Body of pancreas (tissue), 4 donors: ENCODE data around the gene PHRF1. TPM values are rescaled to one million over a fixed set of nuclear protein-coding genes. Genes with fewer than 3 reads are reported as not detected.

Source experiments
- ATAC-seq: fragments of 150-250 bp; one replicate; pipeline ENCODE4 v1.9.1; 2016
- DNase-seq, 4 donors: peaks; one replicate each; pipeline ENCODE4 v3.0.0-alpha.2; 2019
- H3K27ac ChIP-seq, 4 donors: fragments of 200-600 bp; sonication (generic); 1 replicate in 3 of 4; 2 replicates in 1 of 4; pipeline versions ENCODE4 v1.5.1 to v1.6.1; 2016 to 2019; ENCODE audit warnings: mild to moderate bottlenecking in 1 of 4, mixed read lengths in 1 of 4, moderate library complexity in 1 of 4
- H3K27me3 ChIP-seq, 2 donors: fragments of 200-600 bp; sonication (generic); one replicate each; pipeline ENCODE4 v1.6.0; 2016; ENCODE audit warnings: mild to moderate bottlenecking in 1 of 2
- H3K36me3 ChIP-seq, 2 donors: fragments of 200-600 bp; sonication (generic); replicated peaks in 1 of 2; 2 replicates each; pipeline ENCODE4 v1.5.1; 2016; ENCODE audit warnings: low read depth in 2 of 2; ENCODE audit not compliant: insufficient read depth in 1 of 2
- H3K4me1 ChIP-seq: fragments of 200-600 bp; sonication (generic); one replicate; pipeline ENCODE4 v1.6.0; 2016
- H3K4me3 ChIP-seq, 2 donors: fragments of 200-600 bp; sonication (generic); 1 replicate in 1 of 2; 2 replicates in 1 of 2; pipeline ENCODE4 v1.5.1; 2016 to 2019
- H3K9me3 ChIP-seq, 3 donors: fragments of 200-600 bp; sonication (generic); 1 replicate in 2 of 3; 2 replicates in 1 of 3; pipeline ENCODE4 v1.5.1; 2016
- POLR2A ChIP-seq, 3 donors: fragments of 450-650 bp; IDR thresholded peaks; one replicate each; pipeline ENCODE4 v1.6.1; 2016; ENCODE audit warnings: antibody characterized with exemption in 3 of 3, mild to moderate bottlenecking in 2 of 3
- WGBS, 2 donors: methylation state at CpG; one replicate each; pipeline ENCODE4 v1.1.5; 2017; 5-methylcytosine and 5-hydroxymethylcytosine counted together
- intact Hi-C: fragments of 100-400 bp; cut with DNase I; formaldehyde crosslinking; loops from one replicate; pipeline ENCODE4 v1.15.1; 2023
- total RNA-seq, 2 donors: library from RNA; depleted of rRNA; stranded (reverse); fragments of >200 nt; gene quantifications; one replicate each; pipeline ENCODE4 v1.1.0, GENCODE V29; 2016
- TF ChIP-seq, protein P1 (sequence below), 7 experiments: fragments of 450-650 bp in 4 of 7; fragments of 200-600 bp in 3 of 7; sonication (generic) in 3 of 7; IDR thresholded peaks; one replicate each; pipeline ENCODE4 v1.5.1; 2016 to 2019; ENCODE audit warnings: antibody characterized with exemption in 7 of 7

PHRF1 gene
- total RNA-seq, 2 donors from 2014 or later, result 18.2 to 34.3 TPM

DNA sequence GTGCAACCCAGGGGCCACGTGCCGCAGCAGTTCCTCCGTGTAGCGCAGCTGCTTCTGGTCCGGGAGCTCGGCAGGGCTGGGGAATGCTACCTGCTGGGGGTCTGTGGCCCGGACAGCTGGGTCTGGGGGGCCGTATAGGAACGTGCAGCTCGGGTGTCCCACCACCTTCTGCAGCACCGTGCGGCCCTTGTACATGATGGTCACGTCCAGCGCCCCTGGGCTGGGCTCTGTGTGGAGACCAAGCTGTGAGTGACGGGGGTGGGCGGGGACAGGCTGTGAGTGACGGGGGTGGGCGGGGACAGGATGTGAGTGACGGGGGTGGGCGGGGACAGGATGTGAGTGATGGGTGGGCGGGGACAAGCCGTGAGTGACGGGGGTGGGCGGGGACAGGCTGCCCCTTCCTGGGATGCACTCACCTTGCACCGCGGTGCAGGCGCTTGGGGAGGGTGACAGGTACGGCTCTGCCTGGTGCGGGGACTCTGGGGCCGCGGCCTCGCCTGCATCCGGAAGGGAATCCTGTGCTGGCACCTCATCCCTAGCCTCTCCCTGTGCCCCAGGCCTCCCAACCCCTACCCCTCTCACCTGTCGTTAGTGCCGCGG lies 37.2 kb downstream of the PHRF1 start:
- Histone ChIP-seq H3K9me3 (no peaks in the 10 kb centered on the region), H3K36me3 (peaks cover 25 to 26% of the 10 kb centered on the region in 2 donors), H3K27me3 (no peaks in the 10 kb centered on the region), H3K4me1 (peaks cover 21% of the 10 kb centered on the region), H3K4me3 (no peak overlapping the region), H3K27ac (peak overlapping the region in 2 of 4 donors; percentile 84 to 96)
- DNase-seq (peak; percentile 49 to 73 (median 56)), ATAC-seq (no peak)
- WGBS, 2 donors, result 83 to 90% methylated on average over 8 to 25 of the region's 36 CpGs
- intact Hi-C loops, result no loop called here
- TF ChIP-seq POLR2A (IDR thresholded peaks at IDR 0.05), result no peak

DNA sequence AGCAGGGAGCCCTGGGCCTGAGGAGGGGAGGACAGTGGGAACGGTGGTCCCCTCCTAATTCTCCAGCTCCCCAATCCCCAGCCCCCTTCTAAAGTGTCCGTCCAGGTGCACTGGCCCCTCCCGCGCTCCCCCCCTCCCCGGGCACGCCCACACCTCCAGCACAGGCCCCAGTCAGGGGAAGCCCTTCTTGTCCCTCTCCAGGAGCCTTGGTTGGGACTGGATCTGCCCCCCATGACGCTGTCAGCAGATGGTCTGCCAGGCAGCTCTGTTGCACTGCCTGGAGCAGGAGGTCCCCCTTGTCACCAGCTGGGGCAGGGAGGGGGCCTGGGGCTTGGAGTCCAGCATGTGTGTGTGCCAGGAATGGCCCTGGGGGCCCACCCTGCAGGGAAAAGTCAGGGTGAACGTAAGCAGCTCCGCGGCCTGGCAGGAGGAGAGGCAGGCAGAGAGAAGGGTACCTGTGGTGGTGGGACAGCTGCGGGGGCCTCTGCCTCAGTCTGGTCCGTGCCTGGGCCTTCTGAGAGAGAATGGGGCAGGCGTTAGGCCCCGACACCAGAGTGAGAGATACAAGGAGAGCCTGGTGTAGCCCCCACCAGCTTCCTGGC lies 37.9 kb downstream of the PHRF1 start:
- intact Hi-C loops, result no loop called here
- ATAC-seq (no peak), DNase-seq (no peak)
- peaks cover 21% of the 10 kb centered on the region for H3K4me1 ChIP-seq
- WGBS, 2 donors, result 75 to 85% methylated on average over 13 to 14 of the region's 14 CpGs
- no peaks in the 10 kb centered on the region for H3K27me3 ChIP-seq
- H3K36me3 ChIP-seq, result peaks cover 23 to 26% of the 10 kb centered on the region in 2 donors
- H3K9me3 ChIP-seq, result no peaks in the 10 kb centered on the region
- no peak overlapping the region for H3K4me3 ChIP-seq
- TF ChIP-seq POLR2A (IDR thresholded peaks at IDR 0.05), result no peak
- TF ChIP-seq, protein P1, sequence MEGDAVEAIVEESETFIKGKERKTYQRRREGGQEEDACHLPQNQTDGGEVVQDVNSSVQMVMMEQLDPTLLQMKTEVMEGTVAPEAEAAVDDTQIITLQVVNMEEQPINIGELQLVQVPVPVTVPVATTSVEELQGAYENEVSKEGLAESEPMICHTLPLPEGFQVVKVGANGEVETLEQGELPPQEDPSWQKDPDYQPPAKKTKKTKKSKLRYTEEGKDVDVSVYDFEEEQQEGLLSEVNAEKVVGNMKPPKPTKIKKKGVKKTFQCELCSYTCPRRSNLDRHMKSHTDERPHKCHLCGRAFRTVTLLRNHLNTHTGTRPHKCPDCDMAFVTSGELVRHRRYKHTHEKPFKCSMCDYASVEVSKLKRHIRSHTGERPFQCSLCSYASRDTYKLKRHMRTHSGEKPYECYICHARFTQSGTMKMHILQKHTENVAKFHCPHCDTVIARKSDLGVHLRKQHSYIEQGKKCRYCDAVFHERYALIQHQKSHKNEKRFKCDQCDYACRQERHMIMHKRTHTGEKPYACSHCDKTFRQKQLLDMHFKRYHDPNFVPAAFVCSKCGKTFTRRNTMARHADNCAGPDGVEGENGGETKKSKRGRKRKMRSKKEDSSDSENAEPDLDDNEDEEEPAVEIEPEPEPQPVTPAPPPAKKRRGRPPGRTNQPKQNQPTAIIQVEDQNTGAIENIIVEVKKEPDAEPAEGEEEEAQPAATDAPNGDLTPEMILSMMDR (IDR thresholded peaks at IDR 0.05), result no peak
- peak overlapping the region in 3 of 4 donors; percentile 84 to 96 (median 89) for H3K27ac ChIP-seq

DNA sequence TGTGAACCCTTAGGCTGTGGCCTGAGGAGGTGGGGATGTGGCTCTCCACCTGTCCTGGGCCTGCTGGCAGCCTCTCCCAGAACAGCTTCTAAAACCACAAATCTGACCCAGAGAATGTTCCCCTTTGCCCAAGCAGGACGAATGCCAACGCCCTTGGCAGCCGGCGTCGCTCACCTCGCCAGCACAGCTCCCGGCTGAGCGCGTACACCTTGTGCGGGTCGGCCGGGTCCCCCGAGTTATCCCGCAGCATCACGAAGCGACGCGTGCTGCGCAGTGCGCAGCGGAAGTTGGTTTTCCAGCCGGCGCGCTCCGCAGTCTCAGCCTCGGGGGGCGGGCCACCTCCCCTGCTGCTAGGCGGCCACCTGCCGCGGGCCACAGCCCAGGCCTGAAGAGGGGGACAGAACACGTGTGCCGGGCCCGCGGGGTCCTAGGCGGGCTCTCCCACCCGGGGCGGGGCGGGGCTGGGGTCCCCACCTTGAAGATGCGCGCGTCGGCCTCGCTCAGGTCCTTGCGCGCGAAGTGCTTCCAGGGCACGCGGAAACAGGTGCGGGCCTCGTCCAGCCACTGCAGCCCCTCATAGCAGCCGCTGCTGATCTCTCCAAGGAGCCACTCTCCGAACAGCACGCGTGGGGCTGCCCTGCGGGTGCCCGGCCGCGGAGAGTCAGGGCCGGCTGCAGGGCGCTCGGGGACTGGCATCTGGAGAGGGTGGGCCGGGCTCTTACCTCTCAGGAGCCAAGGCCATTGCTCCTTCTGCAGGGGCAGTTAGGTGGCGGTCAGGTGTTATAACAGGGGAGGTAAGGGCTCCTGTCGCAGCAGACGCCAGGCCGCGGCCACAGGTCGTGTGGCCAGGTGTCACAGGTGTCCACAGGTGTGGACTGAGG lies 38.6 kb downstream of the PHRF1 start:
- peak overlapping the region; percentile 30 to 60 for H3K4me3 ChIP-seq
- H3K36me3 ChIP-seq, result peaks cover 21 to 24% of the 10 kb centered on the region in 2 donors
- DNase-seq (peak in 3 of 4 donors; percentile 35 to 66 (median 64)), ATAC-seq (no peak)
- no peaks in the 10 kb centered on the region for H3K27me3 ChIP-seq
- H3K27ac ChIP-seq, result peak overlapping the region; percentile 78 to 96 (median 86)
- H3K9me3 ChIP-seq, result no peaks in the 10 kb centered on the region
- WGBS, 2 donors, result 68 to 79% methylated on average over 16 to 53 of the region's 68 CpGs
- TF ChIP-seq, protein P1 (IDR thresholded peaks at IDR 0.05), result no peak
- no peak for TF ChIP-seq POLR2A (IDR thresholded peaks at IDR 0.05)
- peaks cover 21% of the 10 kb centered on the region for H3K4me1 ChIP-seq
- intact Hi-C loops, result no loop called here

DNA sequence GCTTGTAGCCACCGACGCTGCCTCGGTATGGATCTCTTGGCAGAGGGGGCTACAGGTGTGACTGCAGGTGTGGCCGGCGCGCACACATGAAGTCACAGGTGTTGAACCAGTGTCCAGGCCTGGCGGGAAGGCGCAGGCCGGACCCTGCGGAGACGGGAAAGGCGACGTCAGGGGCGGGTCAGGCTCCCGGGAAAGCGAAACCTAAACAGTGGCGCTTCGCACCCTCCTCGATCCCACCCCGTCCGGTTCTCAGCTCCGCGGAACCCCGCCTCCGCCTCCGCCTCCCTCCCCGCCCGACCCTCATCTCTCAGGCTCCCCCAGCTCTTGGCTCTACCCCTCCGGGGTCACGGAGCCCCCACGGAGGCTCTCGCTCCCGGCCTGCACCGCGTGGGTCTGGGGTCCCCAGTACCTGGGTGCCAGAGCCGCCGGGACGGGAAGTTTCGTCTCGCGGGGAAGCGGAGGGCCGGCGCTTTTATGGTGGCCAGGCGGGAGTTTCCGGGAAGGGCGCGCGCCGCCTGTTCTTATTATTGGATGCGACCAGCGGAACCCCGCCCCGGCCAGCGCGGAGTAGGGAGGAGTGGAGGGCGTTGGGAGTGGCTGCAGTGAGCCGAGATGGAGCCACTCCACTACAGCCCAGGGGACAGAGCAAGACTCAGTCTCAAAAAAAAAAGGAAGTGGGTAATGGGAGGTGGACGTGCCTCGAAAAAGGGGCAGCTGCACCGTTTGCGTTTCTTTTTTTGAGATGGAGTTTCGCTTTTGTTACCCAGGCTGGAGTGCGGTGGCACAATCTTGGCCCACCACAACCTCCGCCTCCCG lies 39.4 kb downstream of the PHRF1 start, which contains the start of gene IRF7:
Gene IRF7, minus strand, starts transcription at position 447 of the 816 bp plus-strand sequence. CDS start 586 bp downstream, outside the sequence.
- peaks cover 21% of the 10 kb centered on the region for H3K4me1 ChIP-seq
- H3K27me3 ChIP-seq, result no peaks in the 10 kb centered on the region
- intact Hi-C loops, result no loop called here
- peak; percentile 72 to 92 (median 86) for TF ChIP-seq POLR2A (IDR thresholded peaks at IDR 0.05)
- TF ChIP-seq, protein P1 (IDR thresholded peaks at IDR 0.05), result no peak
- 35 to 64% methylated on average over 12 to 66 of the region's 66 CpGs for WGBS, 2 donors
- peak within 1 kb of the TSS; percentile 30 to 60 for H3K4me3 ChIP-seq
- peak; percentile 83 to 93 (median 90) for DNase-seq
- peak within 1 kb of the TSS; percentile 78 to 96 (median 86) for H3K27ac ChIP-seq
- ATAC-seq, result peak; percentile 84
- peaks cover 15 to 17% of the 10 kb centered on the region in 2 donors for H3K36me3 ChIP-seq
- no peaks in the 10 kb centered on the region for H3K9me3 ChIP-seq
